ENCODE data around the gene THAP6. TPM values are rescaled to one million over a fixed set of nuclear protein-coding genes. Genes with fewer than 3 reads are reported as not detected.

THAP6 gene
- total RNA-seq, 4 donors from 2014 or later, result 11.0 to 21.2 (median 12.8) TPM

- 58% methylated on average over 3 of the region's 3 CpGs for WGBS
- peak overlapping the region in 3 of 4 donors; percentile 2 to 79 (median 2) for H3K4me3 ChIP-seq
- H3K27ac ChIP-seq (replicated peaks in 1 of 4), result peak overlapping the region in 2 of 4 donors; percentile 93 to 97
- peaks cover 29 to 54% (median 50%) of the 10 kb centered on the region in 4 donors for H3K4me1 ChIP-seq
- no peaks in the 10 kb centered on the region for H3K27me3 ChIP-seq
- H3K36me3 ChIP-seq, result peaks cover 0 to 6% (median 3%) of the 10 kb centered on the region in 4 donors
- no peak for TF ChIP-seq EP300 (IDR thresholded peaks at IDR 0.05)
- TF ChIP-seq POLR2A (IDR thresholded peaks at IDR 0.05; ENCODE audit: low read depth), result no peak
- TF ChIP-seq, protein P1, sequence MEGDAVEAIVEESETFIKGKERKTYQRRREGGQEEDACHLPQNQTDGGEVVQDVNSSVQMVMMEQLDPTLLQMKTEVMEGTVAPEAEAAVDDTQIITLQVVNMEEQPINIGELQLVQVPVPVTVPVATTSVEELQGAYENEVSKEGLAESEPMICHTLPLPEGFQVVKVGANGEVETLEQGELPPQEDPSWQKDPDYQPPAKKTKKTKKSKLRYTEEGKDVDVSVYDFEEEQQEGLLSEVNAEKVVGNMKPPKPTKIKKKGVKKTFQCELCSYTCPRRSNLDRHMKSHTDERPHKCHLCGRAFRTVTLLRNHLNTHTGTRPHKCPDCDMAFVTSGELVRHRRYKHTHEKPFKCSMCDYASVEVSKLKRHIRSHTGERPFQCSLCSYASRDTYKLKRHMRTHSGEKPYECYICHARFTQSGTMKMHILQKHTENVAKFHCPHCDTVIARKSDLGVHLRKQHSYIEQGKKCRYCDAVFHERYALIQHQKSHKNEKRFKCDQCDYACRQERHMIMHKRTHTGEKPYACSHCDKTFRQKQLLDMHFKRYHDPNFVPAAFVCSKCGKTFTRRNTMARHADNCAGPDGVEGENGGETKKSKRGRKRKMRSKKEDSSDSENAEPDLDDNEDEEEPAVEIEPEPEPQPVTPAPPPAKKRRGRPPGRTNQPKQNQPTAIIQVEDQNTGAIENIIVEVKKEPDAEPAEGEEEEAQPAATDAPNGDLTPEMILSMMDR (IDR thresholded peaks at IDR 0.05), result no peak
- TF ChIP-seq POLR2AphosphoS5 (IDR thresholded peaks at IDR 0.05), result no peak
- intact Hi-C loops (cut with DNase I), result no loop called here
- no peaks in the 10 kb centered on the region for H3K9me3 ChIP-seq
- DNase-seq (ENCODE audit: extremely low spot score), result no peak
Measured at GRCh38 chr4:75511841-75512240, 2.4 kb upstream of the THAP6 start.

DNA sequence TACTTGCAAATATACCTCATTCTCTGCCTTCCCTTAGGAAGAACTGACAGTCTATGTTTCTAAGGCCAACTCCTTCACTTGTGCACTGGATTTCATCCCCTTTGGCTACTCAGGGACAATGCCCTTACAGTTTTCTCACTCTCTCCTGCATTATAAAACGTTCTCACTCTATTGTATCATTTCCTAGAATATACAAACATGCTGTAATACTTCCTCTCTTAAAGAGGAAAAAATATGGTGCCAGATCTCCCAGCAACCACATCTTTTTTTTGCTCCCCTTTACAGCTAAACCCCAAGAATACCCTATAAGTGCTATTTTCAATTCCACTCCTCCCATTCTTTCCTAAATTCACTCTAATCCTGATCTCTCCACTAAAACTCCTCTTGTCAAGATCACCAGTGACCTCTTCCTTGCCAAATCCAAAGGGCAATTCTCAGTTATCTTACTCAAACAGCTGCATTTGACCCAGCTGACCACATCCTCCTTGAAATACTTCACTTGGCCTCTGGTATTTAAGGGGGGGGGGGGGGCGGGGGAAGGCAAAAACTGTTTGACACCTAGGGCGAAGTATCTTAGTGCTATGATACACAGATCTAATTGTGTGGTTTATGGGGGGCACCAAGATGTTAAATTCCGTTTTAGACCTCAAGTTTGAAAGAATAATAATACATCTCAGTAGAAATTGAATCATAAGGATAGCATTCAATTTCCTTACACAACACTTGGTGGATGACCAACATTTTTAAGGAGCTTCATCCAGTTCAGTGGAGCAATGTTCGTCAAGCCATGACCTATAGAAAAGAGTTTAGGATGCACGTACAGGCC lies 1.7 kb upstream of the THAP6 start:
- Histone ChIP-seq H3K4me3 (peak overlapping the region; percentile 67 to 88 (median 74)), H3K27me3 (no peaks in the 10 kb centered on the region), H3K4me1 (peaks cover 29 to 57% (median 50%) of the 10 kb centered on the region in 4 donors), H3K36me3 (peaks cover 0 to 11% (median 8%) of the 10 kb centered on the region in 4 donors), H3K9me3 (no peaks in the 10 kb centered on the region), H3K27ac (replicated peaks in 1 of 4) (peak overlapping the region in 3 of 4 donors; percentile 91 to 97 (median 93))
- WGBS, result 54% methylated on average over 6 of the region's 6 CpGs
- no peak for TF ChIP-seq POLR2AphosphoS5 (IDR thresholded peaks at IDR 0.05)
- TF ChIP-seq EP300 (IDR thresholded peaks at IDR 0.05), result no peak
- intact Hi-C loops (cut with DNase I), result no loop called here
- DNase-seq (ENCODE audit: extremely low spot score), result no peak

- Histone ChIP-seq H3K36me3 (peaks cover under 1 to 21% (median 10%) of the 10 kb centered on the region in 4 donors), H3K27ac (replicated peaks in 1 of 4) (peak overlapping the region; percentile 91 to 97 (median 94)), H3K4me1 (peaks cover 29 to 59% (median 50%) of the 10 kb centered on the region in 4 donors), H3K4me3 (peak overlapping the region; percentile 67 to 88 (median 74)), H3K27me3 (no peaks in the 10 kb centered on the region), H3K9me3 (no peaks in the 10 kb centered on the region)
- intact Hi-C loops (cut with DNase I), result no loop called here
- 1% methylated on average over 12 of the region's 12 CpGs for WGBS
- no peak for TF ChIP-seq POLR2A (IDR thresholded peaks at IDR 0.05; ENCODE audit: low read depth)
- no peak for TF ChIP-seq EP300 (IDR thresholded peaks at IDR 0.05)
- TF ChIP-seq POLR2AphosphoS5 (IDR thresholded peaks at IDR 0.05), result no peak
- TF ChIP-seq, protein P1 (IDR thresholded peaks at IDR 0.05), result no peak
- no peak for DNase-seq (ENCODE audit: extremely low spot score)
Measured at GRCh38 chr4:75513526-75514130, 645 bp upstream of the THAP6 start.

- H3K27me3 ChIP-seq, result no peaks in the 10 kb centered on the region
- no peaks in the 10 kb centered on the region for H3K9me3 ChIP-seq
- H3K4me3 ChIP-seq, result peak overlapping the region; percentile 67 to 88 (median 74)
- TF ChIP-seq EP300 (IDR thresholded peaks at IDR 0.05) (no peak), POLR2AphosphoS5 (IDR thresholded peaks at IDR 0.05) (no peak), POLR2A (IDR thresholded peaks at IDR 0.05; ENCODE audit: low read depth) (no peak)
- TF ChIP-seq, protein P1 (IDR thresholded peaks at IDR 0.05), result no peak
- peaks cover 5 to 27% (median 10%) of the 10 kb centered on the region in 4 donors for H3K36me3 ChIP-seq
- H3K27ac ChIP-seq (replicated peaks in 1 of 4), result peak overlapping the region; percentile 91 to 97 (median 94)
- H3K4me1 ChIP-seq, result peaks cover 29 to 58% (median 46%) of the 10 kb centered on the region in 4 donors
- 54% methylated on average over 9 of the region's 9 CpGs for WGBS
- intact Hi-C loops (cut with DNase I), result no loop called here
- no peak for DNase-seq (ENCODE audit: extremely low spot score)
Measured at GRCh38 chr4:75514949-75515612, 808 bp downstream of the THAP6 start.
